Measurements from ENCODE around the gene FAM187B.

DNA sequence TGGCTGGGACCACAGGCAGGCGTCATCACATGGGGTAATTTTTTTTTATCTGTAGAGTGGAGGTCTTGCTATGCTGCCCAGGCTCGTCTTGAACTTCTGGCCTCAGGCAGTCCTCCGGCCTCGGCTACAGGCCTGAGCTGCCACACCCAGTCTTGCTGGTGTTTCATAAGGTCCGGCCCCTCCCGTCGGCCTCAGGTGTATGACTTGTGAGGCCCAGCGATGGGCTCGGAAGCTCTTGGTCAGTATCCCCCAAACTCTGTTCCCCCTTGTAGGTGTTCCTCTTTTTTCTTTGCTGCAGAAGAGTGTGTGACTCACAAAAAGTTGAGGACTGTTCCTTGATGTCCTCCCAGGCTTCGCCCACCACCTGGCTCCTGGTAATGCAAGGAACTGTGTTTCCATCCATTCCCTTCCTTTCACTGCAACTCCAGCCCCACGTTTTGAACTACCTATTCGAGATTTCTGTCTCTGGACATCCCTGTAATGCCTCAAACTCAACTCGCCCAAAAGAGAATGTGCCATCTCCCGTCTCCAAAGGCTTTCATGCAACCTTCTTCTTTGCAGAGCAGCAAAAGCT, 45.2 kb upstream of the FAM187B start:
- TF ChIP-seq, protein P1, sequence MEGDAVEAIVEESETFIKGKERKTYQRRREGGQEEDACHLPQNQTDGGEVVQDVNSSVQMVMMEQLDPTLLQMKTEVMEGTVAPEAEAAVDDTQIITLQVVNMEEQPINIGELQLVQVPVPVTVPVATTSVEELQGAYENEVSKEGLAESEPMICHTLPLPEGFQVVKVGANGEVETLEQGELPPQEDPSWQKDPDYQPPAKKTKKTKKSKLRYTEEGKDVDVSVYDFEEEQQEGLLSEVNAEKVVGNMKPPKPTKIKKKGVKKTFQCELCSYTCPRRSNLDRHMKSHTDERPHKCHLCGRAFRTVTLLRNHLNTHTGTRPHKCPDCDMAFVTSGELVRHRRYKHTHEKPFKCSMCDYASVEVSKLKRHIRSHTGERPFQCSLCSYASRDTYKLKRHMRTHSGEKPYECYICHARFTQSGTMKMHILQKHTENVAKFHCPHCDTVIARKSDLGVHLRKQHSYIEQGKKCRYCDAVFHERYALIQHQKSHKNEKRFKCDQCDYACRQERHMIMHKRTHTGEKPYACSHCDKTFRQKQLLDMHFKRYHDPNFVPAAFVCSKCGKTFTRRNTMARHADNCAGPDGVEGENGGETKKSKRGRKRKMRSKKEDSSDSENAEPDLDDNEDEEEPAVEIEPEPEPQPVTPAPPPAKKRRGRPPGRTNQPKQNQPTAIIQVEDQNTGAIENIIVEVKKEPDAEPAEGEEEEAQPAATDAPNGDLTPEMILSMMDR (IDR thresholded peaks at IDR 0.05; ENCODE audit: low read length), result no peak
- TF ChIP-seq EZH2 (IDR thresholded peaks at IDR 0.05; ENCODE audit: borderline replicate concordance, low read length), result no peak
